CD14-positive monocyte (primary cell): Measurements from ENCODE around the gene ZFPL1. TPM values are rescaled to one million over a fixed set of nuclear protein-coding genes. Genes with fewer than 3 reads are reported as not detected.

Experiments used
- DNase-seq, 3 donors: peaks; one replicate each; pipeline ENCODE4 v3.0.0-alpha.2; 2011 to 2022
- H2AFZ ChIP-seq: 2 replicates; pipeline ENCODE4 v1.6.0; 2012; ENCODE audit warnings: mild to moderate bottlenecking, low read depth, low read length, inconsistent platforms; ENCODE audit not compliant: insufficient read depth, poor library complexity, severe bottlenecking
- H3K27ac ChIP-seq, 2 donors: 1 replicate in 1 of 2; 2 replicates in 1 of 2; pipeline ENCODE4 v1.5.1; 2012 to 2013; ENCODE audit warnings: low read length in 2 of 2, control low read depth in 1 of 2, inconsistent platforms in 1 of 2, low read depth in 1 of 2, mild to moderate bottlenecking in 1 of 2
- H3K27me3 ChIP-seq, 2 donors: one replicate each; pipeline versions ENCODE4 v1.6.0 to v1.6.1; 2011 to 2013; ENCODE audit warnings: low read length in 2 of 2; ENCODE audit not compliant: control insufficient read depth in 2 of 2, insufficient read depth in 2 of 2
- H3K36me3 ChIP-seq, 2 donors: replicated peaks in 1 of 2; 1 replicate in 1 of 2; 2 replicates in 1 of 2; pipeline versions ENCODE4 v1.5.1 to v1.6.1; 2012 to 2013; ENCODE audit warnings: low read length in 2 of 2, control low read depth in 1 of 2, inconsistent platforms in 1 of 2, mild to moderate bottlenecking in 1 of 2; ENCODE audit not compliant: insufficient read depth in 2 of 2, control insufficient read depth in 1 of 2
- H3K4me1 ChIP-seq, 2 donors: 1 replicate in 1 of 2; 2 replicates in 1 of 2; pipeline versions ENCODE4 v1.5.1 to v1.6.1; 2012 to 2013; ENCODE audit warnings: low read length in 2 of 2, control low read depth in 1 of 2, inconsistent platforms in 1 of 2, mild to moderate bottlenecking in 1 of 2, moderate library complexity in 1 of 2; ENCODE audit not compliant: insufficient read depth in 2 of 2, control insufficient read depth in 1 of 2
- H3K4me2 ChIP-seq: replicated peaks from 2 replicates; pipeline ENCODE3; 2012; ENCODE audit warnings: low read length, moderate library complexity, mild to moderate bottlenecking; ENCODE audit not compliant: poor library complexity, severe bottlenecking; ENCODE audit errors: extremely low read depth
- H3K4me3 ChIP-seq, 3 experiments: fragments of 200-600 bp in 1 of 3; sonication (generic) in 1 of 3; replicated peaks in 1 of 3; 1 replicate in 2 of 3; 2 replicates in 1 of 3; pipeline ENCODE4 v1.5.1; 2011 to 2013; ENCODE audit warnings: low read length in 3 of 3, mild to moderate bottlenecking in 3 of 3, control low read depth in 2 of 3, low read depth in 2 of 3, inconsistent platforms in 1 of 3, moderate library complexity in 1 of 3
- H3K79me2 ChIP-seq: 2 replicates; pipeline ENCODE4 v1.6.0; 2012; ENCODE audit warnings: mild to moderate bottlenecking, control low read depth, inconsistent platforms, low read length, moderate library complexity; ENCODE audit not compliant: insufficient read depth
- H3K9ac ChIP-seq: 2 replicates; pipeline ENCODE4 v1.6.0; 2017; ENCODE audit warnings: low read length, mild to moderate bottlenecking; ENCODE audit not compliant: insufficient read depth, poor library complexity, severe bottlenecking
- H3K9me3 ChIP-seq, 2 donors: replicated peaks in 1 of 2; 1 replicate in 1 of 2; 2 replicates in 1 of 2; pipeline versions ENCODE4 v1.5.1 to v1.6.1; 2012 to 2013; ENCODE audit warnings: low read length in 2 of 2, control low read depth in 1 of 2; ENCODE audit not compliant: control insufficient read depth in 1 of 2, insufficient read depth in 1 of 2
- H4K20me1 ChIP-seq: 2 replicates; pipeline ENCODE4 v1.6.0; 2012; ENCODE audit warnings: mild to moderate bottlenecking, low read length, control low read depth, moderate library complexity; ENCODE audit not compliant: insufficient read depth
- H3K27ac Mint-ChIP-seq, 7 donors: one replicate each; pipeline ENCODE4 v1.8.0; 2020; ENCODE audit warnings: mild to moderate bottlenecking in 7 of 7, mixed read lengths in 7 of 7, moderate library complexity in 6 of 7, inconsistent platforms in 2 of 7
- H3K27me3 Mint-ChIP-seq, 3 donors: one replicate each; pipeline ENCODE4 v1.8.0; 2021 to 2022; ENCODE audit warnings: low read depth in 3 of 3, mild to moderate bottlenecking in 3 of 3, mixed read lengths in 3 of 3, moderate library complexity in 3 of 3, inconsistent platforms in 1 of 3
- H3K36me3 Mint-ChIP-seq, 2 donors: one replicate each; pipeline ENCODE4 v1.8.0; 2020; ENCODE audit warnings: mixed read lengths in 2 of 2, inconsistent platforms in 1 of 2, mild to moderate bottlenecking in 1 of 2
- H3K4me1 Mint-ChIP-seq: one replicate; pipeline ENCODE4 v1.8.0; 2020; ENCODE audit warnings: mild to moderate bottlenecking, mixed read lengths
- H3K4me3 Mint-ChIP-seq, 2 donors: one replicate each; pipeline ENCODE4 v1.8.0; 2020; ENCODE audit warnings: mild to moderate bottlenecking in 2 of 2, mixed read lengths in 2 of 2, moderate library complexity in 1 of 2
- H3K9me3 Mint-ChIP-seq, 7 donors: one replicate each; pipeline ENCODE4 v1.8.0; 2020 to 2022; ENCODE audit warnings: mixed read lengths in 7 of 7, mild to moderate bottlenecking in 6 of 7, moderate library complexity in 6 of 7, inconsistent platforms in 2 of 7
- CTCF ChIP-seq: fragments of 200-600 bp; IDR thresholded peaks from one replicate; pipeline ENCODE4 v1.8.0; 2022; ENCODE audit warnings: antibody characterized with exemption, mild to moderate bottlenecking
- WGBS: methylation state at CpG from one replicate; pipeline ENCODE4 v1.1.5; 2013; ENCODE audit warnings: missing lambda C conversion rate; ENCODE audit not compliant: insufficient coverage; 5-methylcytosine and 5-hydroxymethylcytosine counted together
- intact Hi-C, 2 donors: fragments of 100-400 bp; cut with micrococcal nuclease; formaldehyde crosslinking; loops; one replicate each; pipeline versions ENCODE4 v1.15.0 to v1.15.1; 2023
- polyA plus RNA-seq, 3 donors: library from polyadenylated mRNA; depleted of rRNA in 1 of 3; unstranded in 2 of 3; stranded (reverse) in 1 of 3; fragments of 300-500 nt in 2 of 3; fragments of >200 nt in 1 of 3; fragmentation: Illumina TruSeq in 2 of 3; gene quantifications; 1 replicate in 2 of 3; 2 replicates in 1 of 3; pipeline ENCODE4 v1.2.3, GENCODE V29; 2012 to 2021
- small RNA-seq: library from RNA; depleted of rRNA; stranded (forward); fragments of <200 nt; gene quantifications from one replicate; pipeline ENCODE3, GENCODE V24; 2012; ENCODE audit warnings: low read depth; ENCODE audit not compliant: insufficient read length

Gene ZFPL1
- polyA plus RNA-seq, 3 donors: 25.1 to 41.1 (median 27.2) TPM

DNA sequence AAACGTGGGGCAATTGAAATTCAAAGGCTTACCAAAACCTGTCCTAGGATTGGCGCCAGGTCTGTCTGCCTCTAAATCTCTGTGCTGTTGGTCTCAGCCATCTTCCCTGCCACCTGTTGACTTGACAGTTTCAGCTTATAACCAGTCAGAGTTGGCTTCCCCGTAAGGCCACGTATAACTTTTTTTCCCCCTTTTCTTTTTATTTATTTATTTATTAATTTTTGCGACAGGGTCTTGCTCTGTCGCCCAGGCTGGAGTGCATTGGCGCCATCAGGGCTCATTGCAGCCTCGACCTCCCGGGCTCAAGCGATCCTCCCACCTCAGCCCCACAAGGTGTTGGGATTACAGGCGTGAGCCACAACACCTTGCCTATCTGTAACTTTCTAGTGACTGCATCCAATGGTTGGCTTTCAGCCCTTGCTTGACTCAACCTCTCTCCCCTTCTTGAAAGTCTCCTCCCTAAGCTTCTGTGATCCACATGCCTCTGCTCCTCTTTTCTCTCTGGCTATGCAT is 51.7 kb downstream of the ZFPL1 start:
- Histone ChIP-seq H3K4me3 (peak overlapping the region; percentile 51 to 98 (median 92)), H3K79me2 (peaks cover 38% of the 10 kb centered on the region), H3K27ac (peak overlapping the region; percentile 99 to 100), H3K9me3 (no peaks in the 10 kb centered on the region), H4K20me1 (peaks cover 22% of the 10 kb centered on the region), H2AFZ (peak overlapping the region; percentile 84), H3K27me3 (no peaks in the 10 kb centered on the region), H3K4me1 (peaks cover 30 to 31% of the 10 kb centered on the region in 2 donors), H3K9ac (peak overlapping the region; percentile 99), H3K4me2 (peak overlapping the region; percentile 95), H3K36me3 (peaks cover 17 to 21% of the 10 kb centered on the region in 2 donors)
- Mint-ChIP-seq H3K9me3 (no peaks in the 10 kb centered on the region), H3K27me3 (peaks cover 0 to 4% (median 2%) of the 10 kb centered on the region in 3 donors), H3K27ac (peak overlapping the region; percentile 99 to 100 (median 99)), H3K4me1 (peaks cover 29% of the 10 kb centered on the region), H3K36me3 (peaks cover 16 to 33% of the 10 kb centered on the region in 2 donors), H3K4me3 (peak overlapping the region; percentile 92 to 99)
- 76% methylated on average over 8 of the region's 11 CpGs for WGBS
- intact Hi-C loops: loop anchor here in 1 of 2 donors (2.0 kb wide), 2 partner anchors 15 to 19 kb away; partner anchors contain the start of gene ZNHIT2
- DNase-seq: no peak
- no peak for TF ChIP-seq CTCF

DNA sequence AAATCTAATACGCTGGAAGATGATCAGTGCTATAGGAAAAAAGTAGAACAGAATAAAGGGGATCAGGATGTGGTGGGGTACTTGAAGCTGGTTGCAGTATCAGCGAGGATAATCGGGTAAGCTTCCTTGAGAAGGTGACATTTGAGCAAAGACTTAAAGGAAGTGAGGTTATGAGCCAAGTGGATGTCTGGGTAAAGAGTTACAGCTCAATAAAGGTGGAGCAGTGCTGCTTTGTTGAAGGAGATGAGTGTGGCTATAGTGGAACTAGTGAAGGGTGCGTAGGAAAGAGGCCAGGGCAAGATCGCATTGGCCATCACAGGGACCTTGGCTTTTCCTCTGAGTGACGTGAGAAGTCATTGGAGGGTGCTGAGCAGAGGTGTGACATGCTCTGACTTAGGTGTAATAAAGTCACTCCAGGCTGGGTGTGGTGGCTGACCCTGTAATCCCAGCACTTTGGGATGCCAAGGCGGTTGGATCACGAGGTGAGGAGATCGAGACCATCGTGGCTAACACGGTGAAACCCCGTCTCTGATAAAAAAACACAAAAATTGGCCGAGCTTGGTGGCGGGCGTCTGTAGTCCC is 52.6 kb downstream of the ZFPL1 start:
- Histone ChIP-seq H3K36me3 (peaks cover 7 to 12% of the 10 kb centered on the region in 2 donors), H3K4me3 (no peak overlapping the region), H3K4me2 (no peak overlapping the region), H4K20me1 (peaks cover 16% of the 10 kb centered on the region), H3K79me2 (peaks cover 30% of the 10 kb centered on the region), H3K27me3 (no peaks in the 10 kb centered on the region), H3K4me1 (peaks cover 30 to 31% of the 10 kb centered on the region in 2 donors), H3K27ac (no peak overlapping the region), H3K9me3 (no peaks in the 10 kb centered on the region), H2AFZ (no peak overlapping the region), H3K9ac (no peak overlapping the region)
- 90% methylated on average over 14 of the region's 15 CpGs for WGBS
- Mint-ChIP-seq H3K4me1 (peaks cover 29% of the 10 kb centered on the region), H3K9me3 (no peaks in the 10 kb centered on the region), H3K36me3 (peaks cover 8 to 23% of the 10 kb centered on the region in 2 donors), H3K27ac (peak overlapping the region in 3 of 7 donors; percentile 1 to 78 (median 29)), H3K27me3 (peaks cover 0 to 4% (median 2%) of the 10 kb centered on the region in 3 donors), H3K4me3 (no peak overlapping the region)
- intact Hi-C loops: no loop called here
- DNase-seq: no peak
- no peak for TF ChIP-seq CTCF

Small RNA genes lying within 50 kb of the gene (small RNA-seq; reads per million reads assigned to genes)
- gene SNX15: not detected

Other genes starting within 250 kb of the ZFPL1 start
- under 1 TPM in 1 of 3 donors, not detected in 2; 0.23 TPM for gene CDC42BPG, start 239.6 kb upstream of the ZFPL1 start, polyA plus RNA-seq
- 100 to 1,000 TPM in 1 of 3 donors, 10 to 100 TPM in 2; 30.3 to 212 (median 48.4) TPM for gene EHD1, start 205.6 kb upstream of the ZFPL1 start, polyA plus RNA-seq
- 10 to 100 TPM in 1 of 3 donors, 1 to 10 TPM in 2; 2.6 to 24.9 (median 4.0) TPM for gene ATG2A, start 167.0 kb upstream of the ZFPL1 start, polyA plus RNA-seq
- 10 to 100 TPM in 1 of 3 donors, 1 to 10 TPM in 2; 9.0 to 26.7 (median 9.4) TPM for gene PPP2R5B, start 159.5 kb upstream of the ZFPL1 start, polyA plus RNA-seq
- gene GPHA2, start 148.3 kb upstream of the ZFPL1 start, polyA plus RNA-seq: not detected
- not detected for gene MAJIN, start 112.1 kb upstream of the ZFPL1 start, polyA plus RNA-seq
- 1 to 10 TPM in 2 of 3 donors, under 1 TPM in 1; 0.97 to 1.7 (median 1.1) TPM for gene BATF2, start 87.3 kb upstream of the ZFPL1 start, polyA plus RNA-seq
- gene ARL2, start 70.1 kb upstream of the ZFPL1 start, polyA plus RNA-seq: 10 to 100 TPM; 34.3 to 40.4 (median 34.4) TPM
- 10 to 100 TPM; 16.2 to 26.7 (median 17.8) TPM for gene SNX15, start 56.8 kb upstream of the ZFPL1 start, polyA plus RNA-seq
- gene SAC3D1, start 43.0 kb upstream of the ZFPL1 start, polyA plus RNA-seq: 10 to 100 TPM in 1 of 3 donors, 1 to 10 TPM in 2; 4.4 to 14.1 (median 6.7) TPM
- 10 to 100 TPM; 11.1 to 20.1 (median 20.1) TPM for gene NAALADL1, start 25.7 kb upstream of the ZFPL1 start, polyA plus RNA-seq
- under 1 TPM in 2 of 3 donors, not detected in 1; 0.20 to 0.28 TPM for gene CDCA5, start 182 bp upstream of the ZFPL1 start, polyA plus RNA-seq
- gene VPS51, start 12.0 kb downstream of the ZFPL1 start, polyA plus RNA-seq: 10 to 100 TPM; 37.2 to 77.3 (median 39.4) TPM
- 1 to 10 TPM; 1.8 to 4.5 (median 1.8) TPM for gene TM7SF2, start 27.6 kb downstream of the ZFPL1 start, polyA plus RNA-seq
- 1 to 10 TPM; 2.1 to 9.4 (median 5.8) TPM for gene ZNHIT2, start 33.5 kb downstream of the ZFPL1 start, polyA plus RNA-seq
- 100 to 1,000 TPM; 668 to 818 (median 799) TPM for gene FAU, start 37.9 kb downstream of the ZFPL1 start, polyA plus RNA-seq
- gene MRPL49, start 38.1 kb downstream of the ZFPL1 start, polyA plus RNA-seq: 10 to 100 TPM; 19.8 to 33.9 (median 32.7) TPM
- gene SYVN1, start 50.3 kb downstream of the ZFPL1 start, polyA plus RNA-seq: 10 to 100 TPM in 1 of 3 donors, 1 to 10 TPM in 2; 3.5 to 81.6 (median 6.4) TPM
- gene SPDYC, start 86.0 kb downstream of the ZFPL1 start, polyA plus RNA-seq: under 1 TPM in 1 of 3 donors, not detected in 2; 0.64 TPM
- gene CAPN1, start 97.7 kb downstream of the ZFPL1 start, polyA plus RNA-seq: 100 to 1,000 TPM; 128 to 140 (median 129) TPM
- 1 to 10 TPM; 4.0 to 8.3 (median 5.2) TPM for gene POLA2, start 177.7 kb downstream of the ZFPL1 start, polyA plus RNA-seq
- 10 to 100 TPM in 2 of 3 donors, 1 to 10 TPM in 1; 5.4 to 15.6 (median 10.1) TPM for gene CDC42EP2, start 230.6 kb downstream of the ZFPL1 start, polyA plus RNA-seq
- 10 to 100 TPM; 35.7 to 39.0 (median 35.9) TPM for gene DPF2, start 249.6 kb downstream of the ZFPL1 start, polyA plus RNA-seq